ENCODE measurements around the gene P2RY11. TPM values are rescaled to one million over a fixed set of nuclear protein-coding genes. Genes with fewer than 3 reads are reported as not detected.

Gene P2RY11
- total and polyA plus RNA-seq, 12 donors = 4.2 to 13.8 (median 6.4) TPM

- TF ChIP-seq CTCF (IDR thresholded peaks at IDR 0.05) = no peak
- no peak overlapping the region for H3K4me3 ChIP-seq
- H3K9me3 ChIP-seq = peaks cover 0 to 17% (median 0%) of the 10 kb centered on the region in 11 donors
- H3K36me3 ChIP-seq = no peaks in the 10 kb centered on the region
- ATAC-seq (no peak), DNase-seq (no peak)
- WGBS, 2 donors = 74 to 75% methylated on average over 22 of the region's 22 CpGs
- H3K4me1 ChIP-seq = no peaks in the 10 kb centered on the region
- peaks cover 0 to 21% (median 8%) of the 10 kb centered on the region in 7 donors for H3K27me3 ChIP-seq
- intact Hi-C loops (cut with DNase I) = no loop called here
- no peak overlapping the region for H3K27ac ChIP-seq
Observed at GRCh38 chr19:10070730-10071446, 40.6 kb upstream of the P2RY11 start.

- Histone ChIP-seq H3K9me3 (peaks cover 0 to 20% (median 0%) of the 10 kb centered on the region in 11 donors), H3K27me3 (peaks cover 0 to 18% (median 0%) of the 10 kb centered on the region in 7 donors), H3K4me1 (no peaks in the 10 kb centered on the region), H3K27ac (no peak overlapping the region), H3K4me3 (no peak overlapping the region), H3K36me3 (no peaks in the 10 kb centered on the region)
- intact Hi-C loops (cut with DNase I) = no loop called here
- TF ChIP-seq CTCF (IDR thresholded peaks at IDR 0.05) = peak in 1 of 9 donors; percentile 36
- ATAC-seq (no peak), DNase-seq (no peak)
- 56 to 57% methylated on average over 2 of the region's 2 CpGs for WGBS, 2 donors
Observed at GRCh38 chr19:10074153-10074552, 37.3 kb upstream of the P2RY11 start.

- peaks cover 0 to 9% (median 0%) of the 10 kb centered on the region in 7 donors for H3K27me3 ChIP-seq
- ATAC-seq (no peak), DNase-seq (no peak)
- no peak for TF ChIP-seq CTCF (IDR thresholded peaks at IDR 0.05)
- no peak overlapping the region for H3K4me3 ChIP-seq
- 70 to 82% methylated on average over 6 of the region's 6 CpGs for WGBS, 2 donors
- no peaks in the 10 kb centered on the region for H3K36me3 ChIP-seq
- no peak overlapping the region for H3K27ac ChIP-seq
- no peaks in the 10 kb centered on the region for H3K4me1 ChIP-seq
- peaks cover 0 to 20% (median 0%) of the 10 kb centered on the region in 11 donors for H3K9me3 ChIP-seq
- intact Hi-C loops (cut with DNase I) = no loop called here
Observed at GRCh38 chr19:10076535-10076934, 35.0 kb upstream of the P2RY11 start.

GRCh38 chr19:10078329-10078728 is 33.2 kb upstream of the P2RY11 start:
- no peak for TF ChIP-seq CTCF (IDR thresholded peaks at IDR 0.05)
- no peak overlapping the region for H3K4me3 ChIP-seq
- ATAC-seq = no peak
- DNase-seq = no peak
- intact Hi-C loops (cut with DNase I) = no loop called here
- no peak overlapping the region for H3K27ac ChIP-seq
- peaks cover 0 to 19% (median 0%) of the 10 kb centered on the region in 11 donors for H3K9me3 ChIP-seq
- 71 to 75% methylated on average over 8 of the region's 8 CpGs for WGBS, 2 donors
- H3K36me3 ChIP-seq = no peaks in the 10 kb centered on the region
- no peaks in the 10 kb centered on the region for H3K4me1 ChIP-seq
- H3K27me3 ChIP-seq = peaks cover 0 to 9% (median 0%) of the 10 kb centered on the region in 7 donors

Data from heart right ventricle (tissue), 16 donors.